WTC11 (cell line): ENCODE results near the gene PABPC3. TPM values are rescaled to one million over a fixed set of nuclear protein-coding genes. Genes with fewer than 3 reads are reported as not detected.

Experiments used
- ATAC-seq: fragments of 200-7000 bp; cut with Tn5 transposase; 2 replicates; pipeline ENCODE4 v1.10.0; 2021; ENCODE audit warnings: mild to moderate bottlenecking, moderate library complexity
- CTCF ChIA-PET: fragments of 300-600 bp; sonication (Branson Sonifier 250); formaldehyde crosslinking; loops from one replicate; lab custom pipeline; 2021; ENCODE audit warnings: antibody characterized with exemption; lab: Charles Lee
- POLR2A ChIA-PET: fragments of 350-600 bp; sonication (Branson Sonifier 250); formaldehyde crosslinking; loops from one replicate; lab custom pipeline; 2021; ENCODE audit warnings: antibody characterized with exemption; lab: Charles Lee
- DNase-seq: peaks from one replicate; pipeline ENCODE4 v3.0.0; 2021; ENCODE audit warnings: low spot score
- H3K27ac Mint-ChIP-seq: 2 replicates; pipeline ENCODE4 v1.8.0; 2021; ENCODE audit warnings: mixed read lengths
- H3K27me3 Mint-ChIP-seq: 2 replicates; pipeline ENCODE4 v1.8.0; 2021; ENCODE audit warnings: low read depth, mild to moderate bottlenecking, moderate library complexity, mixed read lengths
- H3K36me3 Mint-ChIP-seq: 2 replicates; pipeline ENCODE4 v1.8.0; 2021; ENCODE audit warnings: mixed read lengths
- H3K4me1 Mint-ChIP-seq: 2 replicates; pipeline ENCODE4 v1.8.0; 2022; ENCODE audit warnings: mixed read lengths
- H3K4me3 Mint-ChIP-seq: 2 replicates; pipeline ENCODE4 v1.8.0; 2021; ENCODE audit warnings: mild to moderate bottlenecking, moderate library complexity, mixed read lengths
- H3K9me3 Mint-ChIP-seq: 2 replicates; pipeline ENCODE4 v1.8.0; 2021; ENCODE audit warnings: mixed read lengths
- E2F4 ChIP-seq: sonication (generic); formaldehyde crosslinking; IDR thresholded peaks from 2 replicates; pipeline ENCODE4 v1.8.1; 2022; ENCODE audit warnings: low read depth, mild to moderate bottlenecking, moderate library complexity, missing genetic modification reagents, borderline replicate concordance
- GTF2I ChIP-seq: fragments of 250-450 bp; sonication (Bioruptor Pico); conservative IDR thresholded peaks from 2 replicates; pipeline ENCODE4 v1.4.0; 2021; ENCODE audit warnings: mild to moderate bottlenecking
- NR2C2 ChIP-seq: sonication (generic); formaldehyde crosslinking; IDR thresholded peaks from 2 replicates; pipeline ENCODE4 v1.8.0; 2022; ENCODE audit warnings: mild to moderate bottlenecking, missing genetic modification reagents
- PRDM15 ChIP-seq: sonication (generic); formaldehyde crosslinking; IDR thresholded peaks from 2 replicates; pipeline ENCODE4 v1.8.0; 2022; ENCODE audit warnings: missing genetic modification reagents
- RORB ChIP-seq: fragments of 250-450 bp; sonication (Bioruptor Pico); IDR thresholded peaks from 2 replicates; pipeline ENCODE4 v1.9.0; 2021; ENCODE audit warnings: mild to moderate bottlenecking
- SMAD4 ChIP-seq: sonication (generic); formaldehyde crosslinking; IDR thresholded peaks from 2 replicates; pipeline ENCODE4 v1.8.0; 2022; ENCODE audit warnings: mild to moderate bottlenecking, missing genetic modification reagents
- SOX15 ChIP-seq: fragments of 250-450 bp; sonication (Bioruptor Pico); IDR thresholded peaks from 2 replicates; pipeline ENCODE4 v1.9.0; 2021; ENCODE audit warnings: mild to moderate bottlenecking
- TCF7 ChIP-seq: sonication (generic); formaldehyde crosslinking; IDR thresholded peaks from 2 replicates; pipeline ENCODE4 v1.8.0; 2022; ENCODE audit warnings: mild to moderate bottlenecking, low read depth, missing genetic modification reagents, moderate library complexity
- TEAD4 ChIP-seq: sonication (generic); formaldehyde crosslinking; IDR thresholded peaks from 2 replicates; pipeline ENCODE4 v1.8.0; 2022; ENCODE audit warnings: mild to moderate bottlenecking, missing genetic modification reagents
- ZNF219 ChIP-seq: sonication (generic); formaldehyde crosslinking; IDR thresholded peaks from 2 replicates; pipeline ENCODE4 v1.8.0; 2023; ENCODE audit warnings: missing genetic modification reagents, mild to moderate bottlenecking, borderline replicate concordance
- ZNF423 ChIP-seq: fragments of 250-450 bp; sonication (Bioruptor Pico); IDR thresholded peaks from 2 replicates; pipeline ENCODE4 v2.1.2; 2022; ENCODE audit warnings: mild to moderate bottlenecking, moderate library complexity
- total RNA-seq: library from RNA; stranded (reverse); gene quantifications from 3 replicates; pipeline ENCODE4 v1.2.3, GENCODE V29; 2021
- TF ChIP-seq, protein P1 (sequence below): sonication (generic); formaldehyde crosslinking; IDR thresholded peaks from 2 replicates; pipeline ENCODE4 v1.8.0; 2023; ENCODE audit warnings: mild to moderate bottlenecking, missing genetic modification reagents
- TF ChIP-seq, protein P2 (sequence below): fragments of 200-600 bp; IDR thresholded peaks from 2 replicates; pipeline ENCODE4 v1.8.0; 2022; ENCODE audit warnings: antibody characterized with exemption

Gene PABPC3
- total RNA-seq, 1 experiment from 2014 or later, result 0.35 TPM

DNA sequence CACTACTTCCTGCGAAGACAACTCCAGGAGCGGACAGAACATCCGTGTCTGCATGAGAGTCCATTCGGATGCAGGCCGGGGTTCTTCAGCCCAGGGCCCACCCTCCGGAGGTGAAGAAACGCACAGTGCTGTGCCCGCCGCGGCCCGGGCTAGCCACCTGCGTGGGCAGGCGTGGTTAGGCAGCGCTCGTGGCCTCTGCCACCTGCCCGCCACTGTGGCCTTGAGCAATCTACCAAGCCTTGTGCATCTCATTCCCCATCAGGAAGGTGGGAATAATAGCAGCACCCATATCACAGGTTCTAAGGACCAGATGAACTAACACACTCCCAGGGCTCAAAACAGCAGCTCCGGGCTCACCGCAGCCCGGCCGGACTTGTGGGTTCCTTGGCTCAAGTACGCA is 26.7 kb upstream of the PABPC3 start (continued):
- TF ChIP-seq SOX15 (CRISPR knock-in tag) (no peak), RORB (CRISPR knock-in tag) (no peak), SMAD4 (CRISPR knock-in tag) (no peak), GTF2I (CRISPR knock-in tag) (no peak), PRDM15 (no peak), E2F4 (CRISPR knock-in tag) (no peak)
- TF ChIP-seq, protein P1, sequence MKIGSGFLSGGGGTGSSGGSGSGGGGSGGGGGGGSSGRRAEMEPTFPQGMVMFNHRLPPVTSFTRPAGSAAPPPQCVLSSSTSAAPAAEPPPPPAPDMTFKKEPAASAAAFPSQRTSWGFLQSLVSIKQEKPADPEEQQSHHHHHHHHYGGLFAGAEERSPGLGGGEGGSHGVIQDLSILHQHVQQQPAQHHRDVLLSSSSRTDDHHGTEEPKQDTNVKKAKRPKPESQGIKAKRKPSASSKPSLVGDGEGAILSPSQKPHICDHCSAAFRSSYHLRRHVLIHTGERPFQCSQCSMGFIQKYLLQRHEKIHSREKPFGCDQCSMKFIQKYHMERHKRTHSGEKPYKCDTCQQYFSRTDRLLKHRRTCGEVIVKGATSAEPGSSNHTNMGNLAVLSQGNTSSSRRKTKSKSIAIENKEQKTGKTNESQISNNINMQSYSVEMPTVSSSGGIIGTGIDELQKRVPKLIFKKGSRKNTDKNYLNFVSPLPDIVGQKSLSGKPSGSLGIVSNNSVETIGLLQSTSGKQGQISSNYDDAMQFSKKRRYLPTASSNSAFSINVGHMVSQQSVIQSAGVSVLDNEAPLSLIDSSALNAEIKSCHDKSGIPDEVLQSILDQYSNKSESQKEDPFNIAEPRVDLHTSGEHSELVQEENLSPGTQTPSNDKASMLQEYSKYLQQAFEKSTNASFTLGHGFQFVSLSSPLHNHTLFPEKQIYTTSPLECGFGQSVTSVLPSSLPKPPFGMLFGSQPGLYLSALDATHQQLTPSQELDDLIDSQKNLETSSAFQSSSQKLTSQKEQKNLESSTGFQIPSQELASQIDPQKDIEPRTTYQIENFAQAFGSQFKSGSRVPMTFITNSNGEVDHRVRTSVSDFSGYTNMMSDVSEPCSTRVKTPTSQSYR (CRISPR knock-in tag), result no peak

DNA sequence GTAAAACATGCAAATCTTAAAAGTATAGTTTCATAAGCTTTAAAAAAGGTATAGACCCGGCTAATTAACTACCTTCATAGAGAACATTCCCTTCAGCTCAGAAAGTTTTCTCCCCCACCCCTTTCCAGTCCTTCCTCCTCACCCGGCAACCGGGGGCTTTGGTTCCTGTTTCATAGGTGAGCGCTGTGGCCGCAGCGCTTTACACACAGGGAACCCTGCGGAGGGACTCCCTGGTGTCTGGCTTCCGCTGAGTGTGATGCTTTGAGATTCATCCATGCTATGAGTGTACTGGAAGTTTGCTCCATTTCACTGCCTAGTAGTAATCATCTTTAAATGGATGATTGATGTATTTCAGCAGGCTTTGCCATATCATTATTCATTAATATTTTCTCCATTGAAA is 26.0 kb upstream of the PABPC3 start:
- ATAC-seq, result no peak
- POLR2A ChIA-PET, result interaction anchor here (0.7 kb wide), 1 partner anchor 336 kb away, joined by 3 read pairs; no protein-coding TSS in a partner anchor
- Mint-ChIP-seq H3K4me3 (no peak overlapping the region), H3K36me3 (peaks cover under 1% of the 10 kb centered on the region; the same call in 1 of the 2 replicates), H3K9me3 (peaks cover 9% of the 10 kb centered on the region), H3K27me3 (no peaks in the 10 kb centered on the region; the same call in 1 of the 2 replicates), H3K27ac (peak overlapping the region; percentile 38; the same call in 1 of the 2 replicates), H3K4me1 (peaks cover 57% of the 10 kb centered on the region)
- peak; percentile 25 for DNase-seq
- CTCF ChIA-PET, result interaction anchor here (1.3 to 3.1 kb wide), 2 partner anchors 45 to 75 kb away, joined by 3 to 11 read pairs; no protein-coding TSS in a partner anchor
- TF ChIP-seq ZNF423 (CRISPR knock-in tag) (peak; percentile 81), SMAD4 (CRISPR knock-in tag) (no peak)

GRCh38 chr13:25080773-25081172 is 15.2 kb upstream of the PABPC3 start:
- no peak overlapping the region for H3K27ac Mint-ChIP-seq
- TF ChIP-seq NR2C2 (CRISPR knock-in tag), result no peak
- TF ChIP-seq, protein P1 (CRISPR knock-in tag), result no peak
- TF ChIP-seq TCF7 (CRISPR knock-in tag), result no peak
- TF ChIP-seq SMAD4 (CRISPR knock-in tag), result no peak
- TF ChIP-seq, protein P2, sequence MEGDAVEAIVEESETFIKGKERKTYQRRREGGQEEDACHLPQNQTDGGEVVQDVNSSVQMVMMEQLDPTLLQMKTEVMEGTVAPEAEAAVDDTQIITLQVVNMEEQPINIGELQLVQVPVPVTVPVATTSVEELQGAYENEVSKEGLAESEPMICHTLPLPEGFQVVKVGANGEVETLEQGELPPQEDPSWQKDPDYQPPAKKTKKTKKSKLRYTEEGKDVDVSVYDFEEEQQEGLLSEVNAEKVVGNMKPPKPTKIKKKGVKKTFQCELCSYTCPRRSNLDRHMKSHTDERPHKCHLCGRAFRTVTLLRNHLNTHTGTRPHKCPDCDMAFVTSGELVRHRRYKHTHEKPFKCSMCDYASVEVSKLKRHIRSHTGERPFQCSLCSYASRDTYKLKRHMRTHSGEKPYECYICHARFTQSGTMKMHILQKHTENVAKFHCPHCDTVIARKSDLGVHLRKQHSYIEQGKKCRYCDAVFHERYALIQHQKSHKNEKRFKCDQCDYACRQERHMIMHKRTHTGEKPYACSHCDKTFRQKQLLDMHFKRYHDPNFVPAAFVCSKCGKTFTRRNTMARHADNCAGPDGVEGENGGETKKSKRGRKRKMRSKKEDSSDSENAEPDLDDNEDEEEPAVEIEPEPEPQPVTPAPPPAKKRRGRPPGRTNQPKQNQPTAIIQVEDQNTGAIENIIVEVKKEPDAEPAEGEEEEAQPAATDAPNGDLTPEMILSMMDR, result no peak
- TF ChIP-seq TEAD4 (CRISPR knock-in tag), result no peak
- no peak for TF ChIP-seq ZNF219 (CRISPR knock-in tag)
- ChIA-PET CTCF (no interaction called here), POLR2A (no interaction called here)
- H3K36me3 Mint-ChIP-seq, result no peaks in the 10 kb centered on the region
- no peak overlapping the region for H3K4me3 Mint-ChIP-seq
- H3K27me3 Mint-ChIP-seq, result no peaks in the 10 kb centered on the region
- DNase-seq (no peak), ATAC-seq (no peak)
- no peaks in the 10 kb centered on the region for H3K9me3 Mint-ChIP-seq
- H3K4me1 Mint-ChIP-seq, result peaks cover 14% of the 10 kb centered on the region
